Activated T-helper 9 cell treated with anti-CD3 and anti-CD28 coated beads, Interleukin-2, amount 50 U/mL, for 16 hours (primary cell): Measurements from ENCODE around the gene GRIA4.
"Not testable (repeated sequence)": the region's sequence is repeated elsewhere in the genome, so short reads cannot be mapped to it uniquely, and the experiment has no call there.

Experiments used
- DNase-seq: peaks from one replicate; pipeline ENCODE4 v3.0.0-alpha.2; 2020; ENCODE audit warnings: low read depth

Gene GRIA4

DNA sequence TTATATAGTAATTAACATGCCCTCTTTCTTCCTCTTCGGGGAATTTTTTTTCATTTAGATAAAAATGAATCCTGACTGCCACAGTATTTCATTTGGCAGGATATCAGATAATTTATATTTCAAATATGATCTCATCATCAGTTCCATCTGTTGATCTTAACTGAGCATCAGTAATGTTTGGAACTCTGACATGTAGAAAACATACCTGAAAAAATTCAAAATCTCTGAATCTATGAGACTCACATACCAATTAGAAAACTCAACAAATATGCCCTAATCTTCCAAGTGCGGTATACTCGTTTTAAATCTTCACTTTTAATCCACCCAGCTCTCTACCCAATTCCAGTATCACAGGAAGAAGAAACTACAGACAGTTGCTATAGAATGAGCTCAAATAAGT is 250.2 kb downstream of the GRIA4 start:
- DNase-seq: no peak

DNA sequence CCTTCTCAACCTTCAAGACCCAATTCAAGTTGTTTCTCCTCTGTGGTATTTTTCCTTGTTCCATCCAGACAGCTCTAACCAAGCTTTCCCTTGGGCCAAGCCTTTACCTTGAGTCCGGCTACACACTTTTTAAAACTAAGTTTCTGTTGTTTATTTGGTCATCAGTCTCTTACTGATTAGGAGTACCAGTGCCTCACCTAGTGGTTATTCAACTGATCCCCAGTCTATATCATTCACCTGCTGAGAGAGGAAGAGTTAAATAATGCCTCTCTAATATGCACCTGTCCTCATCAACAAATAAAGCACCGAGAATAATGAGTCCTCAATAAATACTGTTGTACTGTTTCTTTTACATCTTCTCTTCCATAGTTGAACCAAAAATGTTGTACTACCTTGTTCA is 251.4 kb downstream of the GRIA4 start:
- no peak for DNase-seq

DNA sequence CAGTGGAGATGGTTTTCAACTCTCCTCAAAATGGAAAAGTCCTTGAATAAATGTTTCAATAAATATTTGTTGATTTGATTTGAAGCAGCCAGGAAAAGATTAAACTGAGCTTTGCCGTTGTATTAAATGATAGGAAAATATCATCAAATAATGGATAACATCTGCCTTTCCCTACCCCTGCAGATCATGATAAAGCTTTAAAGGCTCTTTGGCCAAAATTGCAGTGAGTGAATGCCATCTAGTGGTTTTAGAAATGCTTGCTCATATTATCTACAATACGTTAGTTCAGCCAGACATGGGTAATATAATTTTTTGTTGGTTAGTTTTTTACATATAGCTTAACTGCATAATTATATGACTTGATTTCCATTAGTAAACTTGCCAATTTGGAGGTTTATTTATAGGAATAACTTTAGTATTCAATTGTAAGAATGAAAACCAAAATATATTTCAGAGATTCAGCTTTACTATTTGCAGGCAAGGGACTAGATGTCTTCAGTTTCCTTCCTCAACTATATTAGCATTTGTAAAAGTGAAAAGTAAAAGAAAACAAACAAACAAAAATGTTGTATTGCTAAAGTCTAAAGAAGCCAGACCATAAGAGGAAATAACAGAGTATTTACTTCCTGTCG is 253.0 kb downstream of the GRIA4 start:
- DNase-seq: no peak

DNA sequence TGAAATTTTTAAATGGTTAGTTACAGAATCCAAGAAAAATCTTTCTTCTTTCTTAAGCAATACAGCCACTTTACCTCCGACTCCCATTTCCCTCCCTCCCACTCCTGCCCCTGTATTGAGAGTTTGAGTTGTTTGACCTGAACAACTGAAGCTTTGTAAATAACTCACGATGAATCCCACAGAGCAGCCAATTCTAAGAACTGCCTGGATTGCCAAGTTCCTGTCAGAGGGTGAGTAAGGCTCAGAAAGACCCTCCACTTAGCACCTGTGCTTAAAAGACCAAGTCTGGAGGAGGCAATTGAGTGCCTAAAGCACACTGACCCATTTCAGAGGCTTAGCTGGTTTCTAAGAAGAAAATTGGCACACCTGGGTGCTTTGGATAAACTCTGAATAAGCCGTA is 253.7 kb downstream of the GRIA4 start:
- DNase-seq: no peak

DNA sequence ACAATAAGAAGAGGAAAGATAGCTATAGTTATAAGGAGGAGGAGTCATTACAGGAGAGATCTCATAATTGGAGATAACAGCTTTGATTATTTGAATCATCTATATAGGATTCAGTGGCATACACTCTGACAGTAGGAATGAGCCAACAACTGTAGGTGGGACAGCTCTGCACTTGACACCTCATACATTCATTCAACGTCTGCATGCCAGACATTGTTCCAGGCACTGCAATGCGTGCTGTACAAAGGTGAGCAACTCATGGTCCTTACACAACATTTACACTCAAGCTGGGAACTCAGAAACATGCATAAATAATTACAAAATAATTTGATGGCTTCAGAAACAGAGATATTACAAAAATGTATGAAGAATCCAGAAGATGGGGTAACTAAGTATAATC is 257.9 kb downstream of the GRIA4 start:
- no peak for DNase-seq

DNA sequence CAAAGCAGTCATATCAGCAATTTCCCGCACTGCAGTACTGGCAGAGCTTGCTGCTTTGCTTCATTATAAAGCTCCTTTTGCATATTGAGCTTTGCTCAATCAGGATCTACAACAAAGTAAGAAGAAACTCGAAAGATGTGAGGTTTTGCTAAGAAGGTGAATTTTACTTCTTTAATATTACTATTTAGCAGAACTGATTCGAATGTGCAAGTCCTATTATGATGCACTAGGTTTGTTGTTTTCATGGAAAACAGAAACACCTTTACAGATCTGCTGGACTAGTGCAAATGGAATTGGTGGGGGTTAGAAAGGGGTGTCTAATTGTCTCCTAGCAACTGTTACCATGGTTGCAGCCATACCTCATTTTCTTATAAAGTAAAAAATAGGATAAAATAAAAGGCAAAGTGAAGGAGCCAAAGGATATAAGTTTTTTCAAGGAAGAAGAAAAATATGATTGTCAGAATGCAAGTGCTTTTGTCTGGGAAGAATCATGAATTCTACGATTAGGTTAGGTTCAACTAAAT is 259.0 kb downstream of the GRIA4 start:
- DNase-seq: no peak

DNA sequence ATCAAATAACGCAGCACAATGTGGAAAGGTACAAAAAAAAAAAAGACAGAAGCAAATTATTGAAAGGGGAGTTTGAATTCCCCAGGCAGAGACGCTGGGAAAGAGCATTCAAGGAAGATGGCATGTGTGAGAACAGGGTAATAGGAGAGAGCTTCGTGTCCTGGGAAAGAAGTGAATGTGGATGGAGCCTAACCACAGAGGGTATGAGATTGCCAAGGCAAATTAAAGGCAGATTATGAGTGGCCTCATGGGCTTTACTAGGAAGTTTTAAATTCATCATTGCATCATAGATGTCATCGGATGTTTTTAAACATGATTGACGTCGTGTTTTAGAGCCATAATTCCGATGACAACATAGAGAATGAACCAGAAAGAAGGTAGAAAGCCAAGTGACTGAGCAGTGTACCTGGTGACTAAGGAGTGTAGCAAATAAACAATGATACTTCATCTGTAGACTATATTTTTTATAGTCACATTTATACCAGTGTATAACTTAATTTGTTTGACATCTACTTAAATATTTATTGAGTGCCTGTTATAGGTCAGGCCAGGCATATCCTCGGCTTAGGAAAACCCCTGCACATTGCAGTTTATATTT is 260.7 kb downstream of the GRIA4 start:
- DNase-seq: no peak

DNA sequence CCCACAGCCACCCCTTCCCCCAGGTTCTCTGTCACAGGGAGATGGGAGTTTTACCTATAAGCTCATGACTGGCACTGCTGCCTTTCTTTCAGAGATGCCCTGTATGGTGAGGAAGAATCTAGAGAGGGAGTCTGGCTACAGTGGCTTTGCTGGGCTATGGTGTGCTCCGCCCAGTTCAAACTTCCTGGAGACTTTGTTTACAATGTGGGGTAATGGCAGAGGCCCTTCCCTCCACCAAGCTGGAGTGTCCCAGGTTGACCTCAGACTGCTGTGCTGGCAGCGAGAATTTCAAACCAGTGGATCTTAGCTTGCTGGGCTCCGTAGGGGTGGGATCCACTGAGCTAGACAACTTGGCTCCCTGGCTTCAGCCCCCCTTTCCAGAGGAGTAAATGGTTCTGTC is 268.6 kb downstream of the GRIA4 start:
- DNase-seq: no peak

DNA sequence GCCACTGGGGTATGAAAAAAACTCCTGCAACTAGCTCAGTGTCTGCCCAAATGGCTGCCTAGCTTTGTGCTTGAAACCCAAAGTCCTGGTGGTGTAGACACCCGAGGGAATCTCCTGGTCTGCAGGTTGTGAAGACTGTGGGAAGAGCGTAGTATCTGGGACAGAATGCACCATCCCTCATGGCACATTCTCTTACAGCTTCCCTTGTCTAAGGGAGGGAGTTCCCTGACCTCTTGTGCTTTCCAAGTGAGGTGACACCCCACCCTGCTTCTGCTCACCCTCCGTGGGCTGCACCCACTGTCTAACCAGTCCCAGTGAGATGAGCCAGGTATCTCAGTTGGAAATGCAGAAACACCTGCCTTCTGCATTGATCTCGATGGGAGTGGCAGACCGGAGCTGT is 269.1 kb downstream of the GRIA4 start:
- not testable (repeated sequence) for DNase-seq

DNA sequence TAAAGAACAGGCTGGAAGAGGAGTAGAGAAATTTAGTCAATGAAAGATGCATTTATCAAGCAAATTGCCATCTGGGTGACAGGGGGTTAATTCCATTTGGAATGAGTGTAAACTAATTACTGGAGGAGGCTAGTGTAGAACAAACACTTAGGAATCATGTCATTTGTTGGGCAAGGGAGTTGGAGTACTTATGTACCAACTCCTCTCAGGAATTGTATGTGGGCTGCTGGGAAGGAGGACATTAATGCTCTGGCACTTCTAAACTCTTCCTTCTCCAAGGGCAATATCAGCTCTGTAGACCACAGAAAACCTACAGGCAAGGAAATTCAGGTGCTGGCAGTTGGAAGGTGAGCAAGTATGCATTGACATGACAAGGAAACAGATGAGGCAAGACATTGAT is 271.2 kb downstream of the GRIA4 start:
- DNase-seq: no peak

DNA sequence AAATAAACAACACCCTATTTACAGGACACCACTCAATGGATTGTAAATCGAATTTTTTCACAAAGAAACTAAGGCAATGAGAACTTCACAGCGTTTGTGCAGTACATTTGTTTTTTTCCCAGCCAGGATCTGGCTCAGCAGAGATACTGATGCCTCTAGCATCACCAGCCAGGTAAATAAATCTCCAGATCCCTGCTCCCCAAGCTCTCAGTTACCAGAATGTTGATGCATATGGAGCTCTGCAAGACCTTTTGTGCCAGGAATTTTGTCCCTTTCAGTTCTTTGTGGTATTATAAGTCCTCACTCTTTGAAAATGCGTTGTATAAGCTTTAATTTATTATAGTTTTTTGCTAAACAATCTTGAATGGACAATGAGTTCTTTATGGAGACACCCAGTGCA is 274.6 kb downstream of the GRIA4 start:
- no peak for DNase-seq

DNA sequence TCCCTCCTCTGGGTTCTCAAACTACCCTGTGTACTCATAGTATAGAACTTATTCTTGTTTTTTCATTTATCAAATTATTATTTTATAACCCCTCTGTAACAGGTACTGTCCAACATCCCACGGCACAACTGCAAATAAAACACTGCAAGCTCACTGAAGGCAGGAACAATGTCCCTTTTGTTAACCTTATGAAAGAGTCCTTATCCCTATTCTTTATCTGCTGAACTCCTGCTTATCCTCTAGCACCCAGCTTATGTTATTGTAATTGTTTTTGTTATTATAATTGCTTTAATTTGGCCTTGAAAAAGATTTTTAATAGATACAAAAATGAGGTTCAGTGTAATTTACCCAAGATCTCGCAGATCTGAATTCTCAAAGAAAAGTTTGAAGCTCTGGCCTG is 281.8 kb downstream of the GRIA4 start:
- no peak for DNase-seq

DNA sequence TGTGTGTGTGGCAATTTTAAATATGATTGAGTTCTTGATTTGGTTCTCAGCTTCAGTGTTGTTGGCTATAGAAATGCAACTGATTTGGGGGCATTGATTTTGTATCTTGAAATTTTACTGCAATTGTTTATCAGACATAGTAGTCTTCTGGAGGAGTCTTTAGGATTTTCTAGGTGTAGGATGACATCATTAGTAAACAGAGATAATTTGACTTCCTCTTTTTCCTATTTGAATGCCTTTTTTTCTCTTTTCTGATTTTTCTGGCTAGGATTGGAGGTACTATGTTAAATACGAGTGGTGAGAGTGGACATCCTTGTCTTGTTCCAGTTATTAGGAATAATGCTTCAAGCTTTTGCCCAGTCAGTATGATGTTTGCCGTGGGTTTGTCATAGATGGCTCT is 287.3 kb downstream of the GRIA4 start:
- no peak for DNase-seq

DNA sequence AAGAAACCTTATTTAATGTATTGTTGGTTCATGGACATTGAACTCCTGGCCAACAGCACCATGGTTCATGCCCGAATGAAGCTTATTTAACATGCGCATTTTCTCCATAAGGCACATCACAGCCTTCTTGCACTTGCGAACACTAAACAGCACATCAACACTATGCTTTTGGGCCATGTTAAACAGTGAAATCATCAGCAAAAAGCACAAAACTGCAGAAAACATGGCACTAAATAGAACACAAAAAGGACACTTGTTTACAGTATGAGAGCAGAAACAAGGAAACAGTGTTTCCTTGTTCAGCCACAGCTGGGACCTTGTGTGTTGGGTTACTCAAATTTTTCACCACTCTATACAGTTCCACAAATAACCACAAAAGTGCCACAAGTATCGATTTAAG is 289.9 kb downstream of the GRIA4 start:
- no peak for DNase-seq

DNA sequence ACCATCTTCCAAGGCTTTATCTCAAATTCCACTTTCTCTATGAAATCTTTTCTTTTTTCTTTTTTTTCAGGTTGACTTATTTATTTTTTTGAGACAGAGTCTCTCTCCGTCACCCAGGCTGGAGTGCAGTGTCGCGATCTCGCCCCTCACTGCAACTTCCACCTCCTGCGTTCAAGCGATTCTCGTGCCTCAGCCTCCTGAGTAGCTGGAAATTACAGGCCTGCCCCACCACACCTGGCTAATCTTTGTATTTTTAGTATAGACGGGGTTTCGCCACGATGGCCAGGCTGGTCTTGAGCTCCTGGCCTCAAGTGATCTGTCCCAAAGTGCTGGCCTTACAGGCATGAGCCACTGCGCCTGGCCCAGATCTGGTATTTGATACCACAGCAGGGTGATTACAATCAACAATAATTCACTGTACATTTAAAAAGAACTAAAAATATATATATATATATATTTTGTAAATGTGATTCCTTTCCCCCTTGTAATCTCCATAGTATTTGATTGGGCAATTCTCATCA is 290.7 kb downstream of the GRIA4 start:
- no peak for DNase-seq

DNA sequence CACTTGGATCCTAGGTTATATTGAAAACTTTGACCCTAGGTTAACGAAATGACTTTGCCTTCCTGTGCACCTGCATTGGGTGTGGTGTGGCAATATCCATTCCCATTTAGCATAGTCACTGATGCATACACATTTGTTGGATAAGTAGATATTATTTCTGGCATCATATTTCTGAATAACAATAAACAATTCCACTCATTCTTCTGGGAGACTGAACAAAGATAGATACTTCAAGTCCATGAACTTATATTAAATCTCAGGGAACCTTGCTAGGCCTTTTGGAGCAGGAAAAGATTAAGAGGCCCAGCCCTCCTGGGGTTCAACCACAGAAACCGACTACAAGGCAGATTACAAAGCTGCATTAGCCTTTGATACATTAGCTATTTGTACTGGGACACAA is 293.2 kb downstream of the GRIA4 start:
- no peak for DNase-seq

DNA sequence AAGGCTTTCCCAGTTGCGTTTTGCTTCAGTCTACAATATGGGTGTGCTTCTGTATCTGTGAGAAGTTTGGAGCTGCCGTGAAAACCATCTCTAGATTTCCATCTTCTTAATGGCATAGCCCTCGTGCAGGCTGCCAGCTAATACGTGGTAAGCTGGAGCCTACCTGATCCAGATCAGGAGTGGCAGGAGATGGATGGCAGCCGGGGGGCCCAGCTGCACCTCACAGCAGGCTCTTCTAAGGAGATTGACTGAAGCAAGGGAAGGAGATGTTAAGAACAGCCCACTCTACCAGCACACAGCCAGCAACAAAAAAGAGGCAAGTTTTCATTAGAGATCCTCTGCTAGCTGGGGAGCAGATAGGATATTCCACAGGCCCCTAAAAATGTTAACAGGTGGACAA is 296.6 kb downstream of the GRIA4 start:
- no peak for DNase-seq

DNA sequence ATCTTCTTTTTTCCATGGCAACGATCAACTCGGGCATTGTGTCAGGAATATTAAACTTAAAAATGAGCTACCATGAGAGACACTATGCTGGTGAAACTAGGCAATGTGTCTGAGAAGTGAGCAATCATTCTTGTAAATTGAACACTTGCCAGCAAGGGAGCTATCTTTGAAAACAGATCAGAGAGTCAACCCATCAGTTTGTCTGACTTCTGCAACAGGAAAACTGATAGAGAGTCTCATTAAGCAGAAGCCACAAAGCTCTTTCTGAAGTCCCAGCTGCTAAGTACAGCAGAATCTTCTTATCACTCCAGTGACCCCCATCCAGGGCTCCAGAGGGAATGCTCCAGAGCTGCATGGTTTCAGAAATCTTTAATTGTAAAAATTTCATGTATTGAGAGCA is 297.4 kb downstream of the GRIA4 start:
- DNase-seq: no peak

DNA sequence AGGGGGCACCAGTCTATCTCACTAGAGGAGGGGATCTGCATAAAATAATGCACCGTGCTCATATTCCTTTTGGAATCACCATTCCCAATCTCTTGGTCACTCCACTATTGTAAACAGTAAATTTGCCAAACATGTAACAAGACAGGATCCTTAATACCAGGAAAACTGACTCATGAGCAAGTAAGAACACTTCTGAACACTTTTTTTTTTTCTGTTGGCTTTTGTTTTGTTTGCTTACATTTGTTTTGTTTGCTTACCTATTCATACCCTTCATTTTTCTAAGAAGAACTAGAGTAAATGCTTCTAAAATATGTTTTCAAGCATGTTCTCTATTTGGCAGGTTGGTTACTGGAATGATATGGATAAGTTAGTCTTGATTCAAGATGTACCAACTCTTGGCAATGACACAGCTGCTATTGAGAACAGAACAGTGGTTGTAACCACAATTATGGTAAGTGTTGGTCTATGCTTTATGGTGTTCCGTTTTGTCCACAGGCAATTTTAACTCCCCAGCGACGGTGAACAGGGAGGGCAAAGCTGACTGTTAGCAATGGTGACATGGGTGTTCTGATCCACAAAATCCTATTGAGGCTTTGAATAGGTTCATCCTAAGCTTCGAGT is 300.3 kb downstream of the GRIA4 start:
- no peak for DNase-seq

DNA sequence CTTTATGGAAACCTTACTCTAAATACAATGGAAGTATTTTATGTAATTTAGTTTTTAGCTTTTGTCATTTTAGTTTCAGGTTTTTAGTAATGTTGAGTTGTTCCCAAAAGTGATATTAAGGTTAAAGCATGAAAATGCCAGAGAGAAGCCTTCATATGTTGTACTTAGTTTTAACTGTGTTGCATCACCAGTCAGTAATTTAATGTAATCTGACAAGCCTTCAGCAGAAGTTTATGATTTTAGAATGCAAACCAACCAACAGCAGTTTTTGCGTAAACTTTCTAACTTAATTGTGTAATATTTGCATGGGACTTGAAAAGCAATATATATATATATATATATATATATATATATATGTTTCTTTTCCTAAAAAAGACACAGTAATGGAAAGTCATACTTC is 301.6 kb downstream of the GRIA4 start:
- no peak for DNase-seq

DNA sequence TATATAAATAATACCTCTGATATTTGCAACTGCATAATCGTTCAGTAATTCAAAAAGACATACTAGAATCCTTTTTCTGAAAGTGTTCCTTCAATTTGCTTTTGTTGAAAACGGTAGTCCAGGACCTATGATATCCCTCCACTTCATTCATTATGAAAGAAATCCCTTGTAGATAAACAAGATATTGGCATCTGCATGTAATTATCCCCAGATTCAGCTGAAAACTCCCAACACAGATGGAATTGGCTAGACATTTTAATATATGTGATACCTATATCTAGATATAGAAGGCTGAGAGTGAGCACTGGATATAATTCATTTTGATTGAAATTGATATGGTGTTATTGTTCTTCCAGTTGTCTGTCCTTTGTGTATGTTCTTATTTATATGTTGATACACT is 302.8 kb downstream of the GRIA4 start:
- DNase-seq: no peak

DNA sequence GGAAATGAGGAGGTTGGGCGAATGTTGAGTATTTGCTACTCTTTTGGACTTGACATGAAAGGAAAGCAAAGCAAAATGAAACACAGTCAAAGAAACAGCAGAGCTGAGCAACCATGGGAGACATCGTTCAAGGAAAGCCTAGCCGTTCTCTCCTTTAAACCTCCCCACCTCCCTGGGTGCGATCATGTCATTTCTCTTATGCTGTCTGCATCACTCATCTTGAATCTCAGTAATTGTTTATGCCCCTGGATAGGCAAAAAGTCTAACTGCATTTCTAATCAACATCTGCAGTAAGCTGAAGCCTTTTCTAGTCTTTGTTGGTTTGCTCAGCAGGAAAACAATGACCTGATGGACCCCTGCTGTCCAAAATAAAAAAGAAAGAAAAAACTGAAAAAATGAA is 305.1 kb downstream of the GRIA4 start:
- no peak for DNase-seq

DNA sequence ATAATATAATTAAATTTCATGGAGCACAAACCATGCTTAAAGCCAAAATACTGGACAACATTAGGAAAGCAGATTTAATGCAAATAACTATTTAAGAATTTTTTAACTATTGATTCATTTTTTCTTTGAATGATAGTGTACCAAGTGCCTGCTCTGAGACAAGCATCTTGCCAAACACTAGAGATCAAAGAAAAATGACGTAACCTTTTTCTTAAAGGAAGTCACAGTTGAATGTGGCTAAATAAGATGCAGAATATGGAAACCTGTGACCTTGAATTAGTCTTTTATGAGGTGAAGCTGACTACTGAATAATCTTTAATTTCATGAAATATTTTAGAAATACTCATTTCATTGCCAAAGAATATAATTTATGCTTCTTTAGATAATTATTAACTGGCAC is 308.2 kb downstream of the GRIA4 start:
- no peak for DNase-seq

DNA sequence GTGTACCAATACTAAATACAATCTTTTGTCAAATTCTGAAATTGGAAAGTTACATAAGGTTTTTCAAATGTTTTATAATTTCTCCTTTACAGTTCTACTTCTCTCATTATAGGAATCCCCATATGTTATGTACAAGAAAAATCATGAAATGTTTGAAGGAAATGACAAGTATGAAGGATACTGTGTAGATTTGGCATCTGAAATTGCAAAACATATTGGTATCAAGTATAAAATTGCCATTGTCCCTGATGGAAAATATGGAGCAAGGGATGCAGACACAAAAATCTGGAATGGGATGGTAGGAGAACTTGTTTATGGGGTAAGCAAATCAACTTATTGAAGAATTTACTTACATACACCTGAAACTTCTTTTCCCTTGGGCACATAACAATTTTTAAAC is 308.7 kb downstream of the GRIA4 start:
- DNase-seq: no peak
